Limb (tissue), 2 donors: Measurements from ENCODE around the gene OR8G5.
"Not testable (repeated sequence)": the region's sequence is repeated elsewhere in the genome, so short reads cannot be mapped to it uniquely, and the experiment has no call there.

ENCODE experiments used
- DNase-seq, 2 donors: peaks; one replicate each; pipeline ENCODE4 v3.0.0-alpha.2; 2016; ENCODE audit errors: extremely low spot score in 2 of 2

OR8G5 gene, protein sequence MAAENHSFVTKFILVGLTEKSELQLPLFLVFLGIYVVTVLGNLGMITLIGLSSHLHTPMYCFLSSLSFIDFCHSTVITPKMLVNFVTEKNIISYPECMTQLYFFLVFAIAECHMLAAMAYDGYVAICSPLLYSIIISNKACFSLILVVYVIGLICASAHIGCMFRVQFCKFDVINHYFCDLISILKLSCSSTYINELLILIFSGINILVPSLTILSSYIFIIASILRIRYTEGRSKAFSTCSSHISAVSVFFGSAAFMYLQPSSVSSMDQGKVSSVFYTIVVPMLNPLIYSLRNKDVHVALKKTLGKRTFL

DNA sequence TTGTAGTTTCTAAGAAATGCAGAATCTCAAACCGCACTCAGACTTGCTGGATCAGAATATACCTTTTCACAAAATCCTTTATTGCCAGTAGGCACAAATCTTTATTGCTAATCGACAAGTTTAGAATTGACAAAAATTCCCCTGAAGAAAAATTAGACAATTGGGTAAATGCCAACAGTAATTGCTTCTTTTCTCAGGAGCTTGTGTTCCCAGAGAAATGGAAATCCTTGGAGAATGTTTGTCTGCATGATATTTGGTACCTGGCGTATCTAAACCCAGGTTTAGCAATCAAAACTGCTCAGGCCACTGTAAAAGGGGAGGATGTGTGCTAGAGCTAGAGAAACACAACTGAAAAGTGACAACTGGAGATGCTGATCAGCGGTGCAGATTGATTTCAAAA lies at the start of gene OR8G5:
OR8G5 (plus strand) TSS at position 301 of the 400 bp plus-strand sequence. CDS start 8,556 bp downstream, outside the sequence.
- no peak for DNase-seq

DNA sequence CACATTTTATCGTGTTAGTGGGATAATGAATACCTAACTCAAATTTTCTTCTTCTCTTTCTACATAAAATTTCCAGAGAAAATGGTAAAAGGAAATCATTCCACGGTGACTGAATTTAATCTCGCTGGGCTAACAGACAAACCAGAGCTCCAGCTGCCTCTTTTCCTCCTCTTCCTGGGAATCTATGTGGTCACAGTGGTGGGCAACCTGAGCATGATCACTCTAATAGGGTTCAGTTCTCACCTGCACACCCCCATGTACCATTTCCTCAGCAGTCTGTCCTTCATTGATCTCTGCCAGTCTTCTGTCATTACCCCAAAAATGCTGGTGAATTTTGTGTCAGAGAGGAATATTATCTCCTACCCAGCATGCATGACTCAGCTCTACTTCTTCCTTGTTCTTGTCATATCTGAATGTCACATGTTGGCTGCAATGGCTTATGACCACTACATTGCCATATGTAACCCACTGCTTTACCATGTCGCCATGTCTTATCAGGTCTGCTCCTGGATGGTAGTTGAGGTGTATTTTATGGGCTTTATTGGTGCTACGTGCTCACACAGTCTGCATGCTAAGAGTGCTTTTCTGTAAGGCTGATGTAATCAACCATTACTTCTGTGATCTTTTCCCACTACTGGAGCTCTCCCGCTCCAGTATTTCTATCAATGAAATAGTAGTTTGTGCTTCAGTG lies 48.9 kb upstream of the OR8G5 start:
- DNase-seq, result no peak

DNA sequence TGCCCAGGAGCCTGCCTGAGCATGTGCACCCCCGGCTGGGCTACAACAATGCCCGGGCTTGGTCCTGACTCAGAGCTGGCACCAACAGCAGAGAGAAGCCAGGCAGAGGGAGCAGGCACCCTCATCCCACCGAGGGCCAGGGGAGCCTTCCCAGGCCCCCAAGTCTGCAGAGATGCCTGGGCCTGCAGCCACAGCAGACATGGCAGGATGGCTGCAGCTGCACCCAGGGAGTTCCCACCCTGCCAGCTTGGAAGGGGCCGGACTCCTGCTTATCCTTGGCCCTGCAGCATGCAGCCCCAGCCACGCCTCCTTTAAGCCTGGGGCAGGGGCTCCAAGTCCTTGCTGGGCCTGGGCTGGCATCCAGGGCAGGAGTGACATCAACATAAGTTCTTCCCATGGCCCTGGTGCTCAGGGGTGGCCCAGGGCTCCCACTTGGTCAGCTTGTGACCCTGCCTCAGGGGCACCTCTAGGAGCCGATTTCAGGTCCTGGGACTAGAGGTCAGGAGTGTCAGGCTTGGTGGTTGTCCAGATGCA lies 46.3 kb upstream of the OR8G5 start:
- no peak for DNase-seq

DNA sequence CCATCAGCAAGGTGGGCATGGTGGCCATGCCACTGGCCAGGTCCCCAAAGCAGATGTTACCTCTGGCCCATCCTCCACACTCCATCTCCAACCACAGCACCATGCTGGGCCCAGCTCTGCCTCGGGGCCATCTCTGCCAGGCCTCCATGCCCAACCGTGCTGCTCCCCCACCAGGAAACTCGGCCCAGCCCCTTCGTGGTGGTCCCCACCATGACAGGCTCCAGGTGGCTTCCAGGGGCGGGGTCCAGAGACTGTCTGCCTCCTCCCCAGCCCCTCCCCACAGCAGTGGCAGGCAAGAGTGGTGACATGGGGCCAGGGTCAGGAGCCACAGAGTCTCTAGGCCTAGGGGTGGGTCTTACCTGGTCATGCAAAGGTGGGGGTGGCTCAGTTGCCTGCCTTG lies 45.8 kb upstream of the OR8G5 start:
- no peak for DNase-seq

DNA sequence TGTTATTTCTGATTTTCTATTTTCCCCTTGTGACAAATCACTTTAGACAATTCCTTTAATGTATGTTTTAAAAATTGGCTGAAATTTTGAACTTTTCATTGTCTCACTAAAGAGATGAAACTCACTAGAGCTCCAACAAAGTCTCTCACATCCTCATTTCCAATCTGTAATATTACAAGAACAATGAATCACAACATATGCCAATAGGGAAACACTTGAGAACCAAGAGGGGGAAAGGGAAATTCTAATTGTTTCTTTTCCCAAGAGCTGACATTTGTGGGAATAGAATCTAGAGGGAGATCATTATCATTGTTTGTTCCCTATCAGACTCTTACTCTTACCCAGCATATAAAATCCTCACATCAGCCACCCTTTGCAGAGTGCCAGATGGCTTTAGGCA lies 44.9 kb upstream of the OR8G5 start:
- no peak for DNase-seq

DNA sequence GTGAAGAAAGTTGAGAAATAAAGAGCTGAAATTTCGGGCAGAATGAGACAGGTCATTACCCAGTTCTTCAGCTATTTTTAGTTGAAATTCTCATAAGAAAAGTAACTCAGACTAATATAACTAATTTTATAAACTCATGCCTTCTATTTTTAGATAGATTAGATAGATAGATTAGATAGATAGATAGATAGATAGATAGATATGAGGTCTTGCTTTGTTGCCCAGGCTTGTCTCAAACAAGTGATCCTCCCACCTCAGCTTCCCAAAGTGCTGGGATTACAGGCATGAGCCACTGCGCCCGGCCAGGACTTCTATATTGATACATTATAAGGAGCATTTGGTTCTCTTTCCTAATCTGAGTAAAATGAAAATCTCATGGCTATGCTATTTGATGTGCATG lies 42.1 kb upstream of the OR8G5 start:
- no peak for DNase-seq

DNA sequence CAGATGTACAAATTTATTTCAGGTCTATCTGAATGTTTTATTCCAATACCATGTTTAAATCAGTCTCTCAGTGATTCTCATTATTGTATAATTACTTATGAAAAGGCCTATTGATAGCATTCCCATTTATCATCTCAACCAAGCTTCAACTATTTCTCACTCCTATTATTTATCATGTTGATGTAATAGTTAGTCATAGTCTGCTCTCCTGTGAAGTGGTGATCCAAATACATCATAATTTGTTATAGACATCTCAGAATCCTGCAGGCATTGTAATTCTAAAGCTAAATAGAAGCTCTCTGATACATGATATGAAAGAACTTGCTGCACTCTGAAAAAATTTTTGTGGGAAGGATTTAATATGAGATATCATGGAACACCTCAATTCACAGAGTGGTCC lies 37.0 kb upstream of the OR8G5 start:
- no peak for DNase-seq

DNA sequence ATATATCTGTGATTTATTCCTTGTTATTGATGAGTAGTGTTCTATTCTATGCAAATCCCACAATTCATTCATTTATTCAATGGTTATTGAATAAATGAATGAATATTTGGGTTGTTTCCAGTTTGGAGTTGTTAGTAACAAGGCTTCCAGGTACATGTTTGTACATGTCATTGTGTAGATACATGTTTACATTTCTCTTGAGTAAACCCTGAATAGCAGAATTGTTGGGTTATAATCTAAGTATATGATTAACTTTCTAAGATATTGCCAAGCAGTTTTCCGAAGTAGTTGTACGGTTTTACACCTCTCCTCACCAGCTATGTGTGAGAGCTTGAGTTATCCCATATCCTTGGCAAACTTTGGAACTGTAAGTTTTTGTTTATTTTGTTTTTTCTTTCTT lies 33.8 kb upstream of the OR8G5 start:
- DNase-seq, result no peak

DNA sequence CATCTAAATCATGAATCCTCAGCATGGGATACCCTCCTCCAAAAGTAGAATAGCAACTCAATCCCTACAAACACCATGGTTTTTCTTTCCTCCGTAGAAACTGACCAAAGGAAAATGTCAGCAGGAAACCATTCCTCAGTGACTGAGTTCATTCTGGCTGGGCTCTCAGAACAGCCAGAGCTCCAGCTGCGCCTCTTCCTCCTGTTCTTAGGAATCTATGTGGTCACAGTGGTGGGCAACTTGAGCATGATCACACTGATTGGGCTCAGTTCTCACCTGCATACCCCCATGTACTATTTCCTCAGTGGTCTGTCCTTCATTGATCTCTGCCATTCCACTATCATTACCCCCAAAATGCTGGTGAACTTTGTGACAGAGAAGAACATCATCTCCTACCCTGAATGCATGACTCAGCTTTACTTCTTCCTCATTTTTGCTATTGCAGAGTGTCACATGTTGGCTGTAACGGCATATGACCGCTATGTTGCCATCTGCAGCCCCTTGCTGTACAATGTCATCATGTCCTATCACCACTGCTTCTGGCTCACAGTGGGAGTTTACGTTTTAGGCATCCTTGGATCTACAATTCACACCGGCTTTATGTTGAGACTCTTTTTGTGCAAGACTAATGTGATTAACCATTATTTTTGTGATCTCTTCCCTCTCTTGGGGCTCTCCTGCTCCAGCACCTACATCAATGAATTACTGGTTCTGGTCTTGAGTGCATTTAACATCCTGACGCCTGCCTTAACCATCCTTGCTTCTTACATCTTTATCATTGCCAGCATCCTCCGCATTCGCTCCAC lies 31.4 kb upstream of the OR8G5 start:
- DNase-seq, result not testable (repeated sequence)

DNA sequence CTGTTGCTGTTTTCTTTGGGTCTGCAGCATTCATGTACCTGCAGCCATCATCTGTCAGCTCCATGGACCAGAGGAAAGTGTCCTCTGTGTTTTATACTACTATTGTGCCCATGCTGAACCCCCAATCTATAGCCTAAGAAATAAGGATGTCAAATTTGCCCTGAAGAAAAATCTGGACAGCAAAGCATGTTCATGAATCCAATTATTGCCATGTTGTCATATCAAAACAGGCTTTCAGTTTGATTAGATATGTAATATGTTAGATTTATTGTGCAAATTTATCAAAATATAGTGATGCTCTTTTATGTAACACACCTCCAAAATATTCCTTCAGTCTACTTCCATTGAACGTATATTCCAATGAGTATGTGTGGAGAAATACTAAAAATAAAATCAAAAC lies 30.7 kb upstream of the OR8G5 start:
- no peak for DNase-seq

DNA sequence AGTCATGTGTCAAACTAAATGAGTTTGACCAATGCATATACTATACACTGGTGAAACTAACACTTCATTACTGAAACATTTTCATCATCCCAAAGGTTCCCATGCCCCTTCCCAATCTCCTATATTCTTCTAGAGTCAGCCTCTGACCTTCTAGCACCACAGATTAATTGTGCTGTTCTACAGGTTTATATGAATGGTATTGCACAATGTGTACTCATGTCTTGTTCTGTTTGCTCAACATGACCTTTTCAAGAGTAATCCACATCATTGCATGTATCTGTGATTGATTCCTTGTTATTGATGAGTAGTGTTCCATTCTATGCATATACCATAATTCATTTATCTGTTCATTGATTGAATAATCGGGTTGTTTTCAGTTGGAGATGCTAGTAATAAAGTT lies 22.8 kb upstream of the OR8G5 start:
- DNase-seq, result no peak

DNA sequence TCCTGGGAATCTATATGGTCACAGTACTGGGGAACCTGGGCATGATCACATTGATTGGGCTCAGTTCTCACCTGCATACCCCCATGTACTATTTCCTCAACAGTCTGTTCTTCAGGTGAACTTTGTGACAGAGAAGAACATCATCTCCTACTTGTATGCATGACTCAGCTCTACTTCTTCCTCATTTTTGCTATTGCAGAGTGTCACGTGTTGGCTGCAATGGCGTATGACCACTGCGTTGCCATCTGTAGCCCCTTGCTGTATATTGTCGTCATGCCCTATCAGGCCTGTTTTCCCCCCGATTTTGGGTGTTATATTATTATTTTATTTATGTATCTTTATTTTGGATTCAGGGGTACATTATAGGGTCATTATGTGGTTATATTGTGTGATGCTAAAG lies 17.7 kb upstream of the OR8G5 start:
- DNase-seq, result no peak

DNA sequence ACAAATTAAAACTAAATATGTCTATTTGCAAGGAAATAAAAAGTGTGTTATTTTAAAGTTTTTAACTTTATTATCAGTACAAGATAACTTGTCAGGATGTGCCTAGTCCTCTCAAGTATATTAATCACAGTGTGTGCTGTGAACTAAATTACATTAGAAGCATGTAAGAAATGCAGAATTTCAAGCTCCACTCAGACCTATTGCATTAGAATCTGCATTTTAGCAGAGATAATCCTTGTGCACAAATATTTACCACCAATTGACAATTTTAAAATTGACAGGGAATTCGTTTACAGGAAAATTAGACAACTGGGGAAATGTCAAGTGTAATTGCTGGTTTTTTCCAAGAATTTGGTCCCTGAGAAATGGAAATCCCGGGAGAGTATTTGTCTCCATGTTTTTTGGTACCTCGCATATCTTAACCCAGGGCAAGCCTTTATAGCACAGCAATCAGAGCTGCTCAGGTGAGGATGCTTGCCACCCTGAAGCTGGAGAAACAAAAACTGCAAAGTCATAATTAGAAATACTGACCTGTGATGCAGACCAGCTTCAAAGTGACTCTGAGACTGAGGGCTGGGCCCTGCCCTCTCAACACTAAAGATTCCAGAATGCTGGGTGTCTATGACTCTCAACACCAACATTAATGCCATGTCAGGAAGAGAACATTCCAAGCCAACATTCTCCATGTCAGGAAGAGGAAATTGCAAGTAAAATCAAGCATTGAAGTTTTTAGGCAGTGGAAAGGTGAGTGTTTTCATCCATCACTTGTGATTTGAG lies 15.4 kb upstream of the OR8G5 start, which contains the start of gene OR8G1:
OR8G1 (plus strand) TSS at position 475 of the 777 bp plus-strand sequence. CDS start 8,581 bp downstream, outside the sequence.
- DNase-seq, result no peak

DNA sequence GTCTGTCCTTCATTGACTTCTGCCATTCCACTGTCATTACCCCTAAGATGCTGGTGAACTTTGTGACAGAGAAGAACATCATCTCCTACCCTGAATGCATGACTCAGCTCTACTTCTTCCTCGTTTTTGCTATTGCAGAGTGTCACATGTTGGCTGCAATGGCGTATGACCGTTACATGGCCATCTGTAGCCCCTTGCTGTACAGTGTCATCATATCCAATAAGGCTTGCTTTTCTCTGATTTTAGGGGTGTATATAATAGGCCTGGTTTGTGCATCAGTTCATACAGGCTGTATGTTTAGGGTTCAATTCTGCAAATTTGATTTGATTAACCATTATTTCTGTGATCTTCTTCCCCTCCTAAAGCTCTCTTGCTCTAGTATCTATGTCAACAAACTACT lies 6.3 kb upstream of the OR8G5 start:
- DNase-seq, result not testable (repeated sequence)

DNA sequence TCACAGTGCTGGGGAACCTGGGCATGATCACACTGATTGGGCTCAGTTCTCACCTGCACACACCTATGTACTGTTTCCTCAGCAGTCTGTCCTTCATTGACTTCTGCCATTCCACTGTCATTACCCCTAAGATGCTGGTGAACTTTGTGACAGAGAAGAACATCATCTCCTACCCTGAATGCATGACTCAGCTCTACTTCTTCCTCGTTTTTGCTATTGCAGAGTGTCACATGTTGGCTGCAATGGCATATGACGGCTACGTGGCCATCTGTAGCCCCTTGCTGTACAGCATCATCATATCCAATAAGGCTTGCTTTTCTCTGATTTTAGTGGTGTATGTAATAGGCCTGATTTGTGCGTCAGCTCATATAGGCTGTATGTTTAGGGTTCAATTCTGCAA lies 8.9 kb downstream of the OR8G5 start:
- not testable (repeated sequence) for DNase-seq

DNA sequence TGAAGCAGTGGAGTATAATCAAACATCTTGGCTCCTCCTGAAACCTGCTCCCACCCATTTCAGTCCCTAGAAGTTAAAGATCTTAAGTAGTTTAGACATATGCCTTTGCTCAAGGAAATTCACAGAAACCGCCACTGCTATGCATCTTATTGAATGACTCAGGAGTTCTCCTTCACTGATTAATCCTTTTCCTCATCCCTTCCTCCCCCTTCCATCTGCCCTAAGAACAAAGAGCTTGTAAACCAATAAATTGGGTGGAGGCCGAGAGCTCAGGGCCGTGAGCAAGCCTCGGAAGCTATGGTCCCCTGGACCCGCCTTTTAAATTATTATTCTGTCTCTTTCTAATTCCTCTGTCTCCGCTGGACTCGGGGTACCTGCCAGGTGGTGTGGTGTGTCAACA lies 14.7 kb downstream of the OR8G5 start:
- DNase-seq, result not testable (repeated sequence)

DNA sequence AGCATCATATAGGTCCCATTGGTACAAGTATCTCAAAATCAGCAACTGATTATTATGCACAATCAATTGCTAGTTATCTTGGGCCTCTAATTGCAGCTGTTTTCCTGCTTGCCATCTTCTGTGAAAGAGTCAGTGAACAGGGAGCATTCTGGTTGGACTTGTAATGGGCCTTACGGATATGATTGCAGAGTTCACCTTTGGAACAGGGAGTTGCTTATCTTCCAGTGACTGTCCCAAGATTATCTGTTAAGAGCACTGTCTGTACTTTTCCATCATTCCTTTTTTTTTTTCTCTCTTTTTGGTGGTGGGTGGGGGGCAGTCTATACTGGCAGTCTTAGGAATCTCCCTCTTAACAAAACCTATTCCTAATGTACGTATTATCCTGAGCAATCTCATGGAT lies 17.8 kb downstream of the OR8G5 start:
- no peak for DNase-seq

DNA sequence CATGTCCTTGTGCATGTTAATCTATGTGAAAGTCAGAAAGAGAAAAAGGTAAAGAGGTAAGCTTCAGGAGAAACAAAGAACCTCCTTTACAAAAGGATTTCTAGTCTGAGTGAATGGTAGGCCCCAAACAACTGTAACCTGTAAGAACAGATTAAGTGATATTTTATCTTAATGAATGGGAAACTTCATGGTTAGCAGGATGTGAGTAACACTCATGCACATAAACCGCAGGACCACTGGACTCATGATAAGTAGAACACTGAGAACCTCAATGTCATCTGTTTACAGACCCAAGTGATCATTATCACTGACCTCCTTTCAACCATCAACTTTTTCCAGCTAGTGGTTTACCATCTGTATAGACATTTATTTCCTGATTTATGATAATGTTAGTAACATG lies 19.9 kb downstream of the OR8G5 start:
- DNase-seq, result no peak

DNA sequence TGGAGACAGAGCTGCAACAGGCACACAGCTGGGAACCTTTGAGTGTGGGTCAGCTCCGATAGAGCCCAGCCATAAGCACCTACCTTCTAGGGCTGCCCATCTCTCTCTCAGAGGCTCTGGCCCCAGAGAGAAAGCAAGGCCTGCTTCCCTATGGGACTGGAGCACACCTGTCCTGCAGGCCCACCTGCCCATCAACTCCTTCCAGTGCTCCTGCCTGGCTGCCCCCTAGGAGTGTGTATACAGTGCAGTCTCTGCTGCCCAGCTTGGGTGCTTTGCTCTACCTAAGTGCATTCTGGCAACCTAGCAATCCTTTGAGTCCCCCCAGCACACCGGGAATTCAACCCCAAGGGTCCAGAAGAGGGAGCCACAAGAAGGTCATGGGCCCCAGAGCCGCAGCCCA lies 21.0 kb downstream of the OR8G5 start:
- no peak for DNase-seq

DNA sequence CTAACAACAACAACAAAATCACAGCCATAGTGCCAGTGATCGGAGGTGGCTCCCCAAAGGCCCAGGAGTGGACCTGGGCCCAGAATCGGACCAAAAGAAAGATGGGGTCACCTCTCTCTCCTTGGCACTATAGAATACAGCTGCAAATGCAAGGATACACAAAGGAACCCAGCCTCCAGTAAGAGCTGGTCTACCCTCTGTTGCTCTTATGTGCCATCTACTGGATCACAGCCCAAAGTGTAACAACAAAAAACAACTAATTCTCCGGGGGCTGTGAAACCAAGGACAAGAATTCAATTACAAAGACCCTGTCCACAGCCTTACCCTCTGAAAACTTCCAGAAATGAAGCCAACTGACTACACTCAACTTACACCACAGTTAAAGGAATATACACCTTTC lies 21.6 kb downstream of the OR8G5 start:
- DNase-seq, result no peak

DNA sequence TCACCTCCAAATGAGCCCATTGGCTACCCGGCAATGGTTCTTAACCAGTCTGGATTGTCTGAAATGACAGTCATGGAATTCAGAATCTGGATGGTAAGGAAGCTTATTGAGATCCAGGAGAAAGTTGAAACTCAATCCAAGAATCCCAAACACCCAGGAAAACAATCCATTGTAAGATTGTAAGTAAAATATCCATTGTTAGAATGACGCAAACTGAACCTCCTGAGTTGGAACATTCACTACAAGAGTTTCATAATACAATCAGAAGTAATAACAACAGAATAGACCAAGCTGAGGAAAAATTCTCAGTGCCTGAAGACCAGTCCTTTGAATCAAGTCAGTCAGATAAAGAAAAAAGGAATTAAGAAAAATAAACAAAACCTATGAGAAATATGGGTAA lies 22.1 kb downstream of the OR8G5 start:
- no peak for DNase-seq
